A673 (cell line): Measurements from ENCODE around the gene CDCA4. TPM values are rescaled to one million over a fixed set of nuclear protein-coding genes. Genes with fewer than 3 reads are reported as not detected.
"Not testable (repeated sequence)": the region's sequence is repeated elsewhere in the genome, so short reads cannot be mapped to it uniquely, and the experiment has no call there.

Experiments used
- BruUV-seq: library from RNA; stranded (reverse); fragments of 400-500 nt; replicated peaks from 2 replicates; lab custom pipeline; 2021; lab: Mats Ljungman, UMichigan
- CTCF ChIA-PET: fragments of 300-600 bp; sonication (Branson Sonifier 250); formaldehyde crosslinking; loops from one replicate; lab custom pipeline; 2022; ENCODE audit warnings: antibody characterized with exemption; lab: Charles Lee
- POLR2A ChIA-PET: fragments of 300-600 bp; sonication (Branson Sonifier 250); formaldehyde crosslinking; loops from one replicate; lab custom pipeline; 2022; ENCODE audit warnings: antibody characterized with exemption; ENCODE audit not compliant: low non-redundant PET; lab: Charles Lee
- DNase-seq: peaks from one replicate; pipeline ENCODE4 v3.0.0-alpha.2; 2015; ENCODE audit warnings: low spot score
- H3K27ac ChIP-seq: fragments of 200-600 bp; sonication (generic); 2 replicates; pipeline ENCODE4 v1.5.1; 2016; ENCODE audit warnings: mixed run types, low read depth, mild to moderate bottlenecking, mixed read lengths, antibody characterized with exemption, low read length; ENCODE audit not compliant: poor library complexity, severe bottlenecking
- H3K27me3 ChIP-seq: fragments of 200-600 bp; sonication (generic); replicated peaks from 2 replicates; pipeline ENCODE4 v1.6.1; 2017; ENCODE audit warnings: mixed run types, low read depth, mild to moderate bottlenecking, mixed read lengths, antibody characterized with exemption, low read length; ENCODE audit not compliant: insufficient read depth, poor library complexity
- H3K36me3 ChIP-seq: fragments of 200-600 bp; sonication (generic); 2 replicates; pipeline ENCODE4 v1.6.1; 2016; ENCODE audit warnings: mixed run types, mild to moderate bottlenecking, mixed read lengths, antibody characterized with exemption, low read length; ENCODE audit not compliant: insufficient read depth, poor library complexity, severe bottlenecking
- H3K4me1 ChIP-seq: fragments of 200-600 bp; sonication (generic); 2 replicates; pipeline ENCODE4 v1.6.1; 2017; ENCODE audit warnings: mixed run types, mild to moderate bottlenecking, mixed read lengths, antibody characterized with exemption, low read length; ENCODE audit not compliant: insufficient read depth, poor library complexity, severe bottlenecking
- H3K4me3 ChIP-seq: fragments of 200-600 bp; sonication (generic); 2 replicates; pipeline ENCODE4 v1.5.1; 2016; ENCODE audit warnings: low read depth, mixed run types, mild to moderate bottlenecking, mixed read lengths, low read length; ENCODE audit not compliant: poor library complexity, severe bottlenecking
- H3K9me3 ChIP-seq: fragments of 200-600 bp; sonication (generic); 2 replicates; pipeline ENCODE4 v1.6.1; 2016; ENCODE audit warnings: mixed run types, low read depth, mild to moderate bottlenecking, mixed read lengths, antibody characterized with exemption, low read length; ENCODE audit not compliant: poor library complexity, severe bottlenecking
- CTCF ChIP-seq: fragments of 300-800, 200-600 bp; sonication (generic); conservative IDR thresholded peaks from 2 replicates; pipeline ENCODE4 v1.5.1; 2017; ENCODE audit warnings: low read depth, mild to moderate bottlenecking, antibody characterized with exemption, low read length, moderate library complexity, mixed read lengths
- EZH2 ChIP-seq: fragments of 200-600 bp; sonication (generic); IDR thresholded peaks from 2 replicates; pipeline ENCODE4 v1.6.1; 2017; ENCODE audit warnings: borderline replicate concordance, low read depth, mild to moderate bottlenecking, mixed read lengths, antibody characterized with exemption, low read length; ENCODE audit not compliant: poor library complexity, severe bottlenecking
- intact Hi-C: fragments of 100-400 bp; cut with micrococcal nuclease; formaldehyde crosslinking; loops from one replicate; pipeline ENCODE4 v1.10.0; 2022; ENCODE audit not compliant: unreplicated experiment
- total RNA-seq: library from RNA; stranded (reverse); gene quantifications from 2 replicates; pipeline ENCODE4 v1.2.3, GENCODE V29; 2021

The CDCA4 gene
- total RNA-seq, 1 experiment from 2014 or later = 49.7 TPM

GRCh38 chr14:105030194-105030593, 9.3 kb upstream of the CDCA4 start:
- POLR2A ChIA-PET = no interaction called here
- BruUV-seq = no TSS peak

GRCh38 chr14:105029402-105029801, 8.5 kb upstream of the CDCA4 start:
- peaks cover 6% of the 10 kb centered on the region for H3K27me3 ChIP-seq
- no TSS peak for BruUV-seq
- no peak for TF ChIP-seq EZH2
- no peak for TF ChIP-seq CTCF
- intact Hi-C loops = no loop called here
- no peaks in the 10 kb centered on the region for H3K36me3 ChIP-seq
- DNase-seq = no peak
- H3K4me1 ChIP-seq = no peaks in the 10 kb centered on the region
- no peaks in the 10 kb centered on the region for H3K9me3 ChIP-seq
- no peak overlapping the region for H3K27ac ChIP-seq
- ChIA-PET POLR2A (no interaction called here), CTCF (interaction anchor here (0.6 kb wide), 1 partner anchor 1431 kb away, joined by 4 read pairs; no protein-coding TSS in a partner anchor)
- H3K4me3 ChIP-seq = no peak overlapping the region

More at GRCh38 chr14:105030194-105030593, 9.3 kb upstream of the CDCA4 start:
- H3K9me3 ChIP-seq = no peaks in the 10 kb centered on the region
- no peak overlapping the region for H3K27ac ChIP-seq
- H3K4me3 ChIP-seq = no peak overlapping the region
- no peak for DNase-seq
- intact Hi-C loops = no loop called here
- no peaks in the 10 kb centered on the region for H3K36me3 ChIP-seq
- TF ChIP-seq CTCF = no peak
- CTCF ChIA-PET = no interaction called here
- no peaks in the 10 kb centered on the region for H3K4me1 ChIP-seq
- H3K27me3 ChIP-seq = peaks cover 6% of the 10 kb centered on the region

GRCh38 chr14:105028251-105028927, 7.5 kb upstream of the CDCA4 start:
- intact Hi-C loops = no loop called here
- Histone ChIP-seq H3K9me3 (no peaks in the 10 kb centered on the region), H3K4me1 (peaks cover 7% of the 10 kb centered on the region), H3K4me3 (no peak overlapping the region), H3K27ac (no peak overlapping the region), H3K27me3 (peaks cover 6% of the 10 kb centered on the region), H3K36me3 (no peaks in the 10 kb centered on the region)
- no TSS peak for BruUV-seq
- DNase-seq = no peak
- ChIA-PET POLR2A (no interaction called here), CTCF (no interaction called here)
- TF ChIP-seq CTCF = no peak

DNA sequence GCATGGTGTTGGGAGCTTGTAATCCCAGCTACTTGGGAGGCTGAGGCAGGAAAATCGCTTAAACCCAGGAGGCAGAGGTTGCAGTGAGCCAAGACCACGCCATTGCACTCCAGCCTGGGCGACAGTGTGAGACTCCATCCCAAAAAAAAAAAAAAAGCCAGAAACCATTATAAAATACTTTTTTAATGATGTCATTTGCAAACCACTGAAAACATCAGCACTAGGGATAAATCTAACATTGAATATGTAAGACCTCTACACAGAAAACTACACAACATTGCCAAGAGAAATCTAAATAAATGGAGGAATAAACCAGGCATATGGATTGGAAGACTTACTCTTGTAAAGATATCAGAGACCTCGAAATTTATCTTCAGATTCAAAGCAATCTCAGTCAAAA, 6.8 kb upstream of the CDCA4 start:
- H3K36me3 ChIP-seq, H3K9me3 ChIP-seq, H3K27ac ChIP-seq, CTCF ChIA-PET, DNase-seq, H3K4me1 ChIP-seq, POLR2A ChIA-PET, H3K27me3 ChIP-seq, intact Hi-C loops, BruUV-seq, H3K4me3 ChIP-seq: not testable (repeated sequence)
